Measurements from ENCODE around the gene NT5M. TPM values are rescaled to one million over a fixed set of nuclear protein-coding genes. Genes with fewer than 3 reads are reported as not detected.

The NT5M gene
- total RNA-seq, 2 experiments from 2014 or later, result 1.8 to 2.9 TPM

GRCh38 chr17:17343160-17343735, 40.1 kb downstream of the NT5M start:
- Mint-ChIP-seq H3K4me1 (ENCODE audit: low read depth) (no peaks in the 10 kb centered on the region), H3K27me3 (no peaks in the 10 kb centered on the region), H3K9me3 (no peaks in the 10 kb centered on the region), H3K36me3 (ENCODE audit: low read depth) (no peaks in the 10 kb centered on the region), H3K27ac (no peak overlapping the region), H3K4me3 (no peak overlapping the region)
- intact Hi-C loops (cut with DNase I, micrococcal nuclease), result no loop called here
- no peak for TF ChIP-seq CTCF (IDR thresholded peaks at IDR 0.05)
- H3K27ac ChIP-seq (ENCODE audit: low read depth in 1 of 2, low read length in 2 of 2), result no peak overlapping the region
- no peak overlapping the region for H3K4me3 ChIP-seq (ENCODE audit: low read length)
- CTCF ChIA-PET, result no interaction called here
- no peaks in the 10 kb centered on the region for H3K36me3 ChIP-seq (ENCODE audit: insufficient read depth, low read length)
- POLR2A ChIA-PET, result no interaction called here
- ATAC-seq (ENCODE audit: poor library complexity), result no peak
- H3K27me3 ChIP-seq (ENCODE audit: control insufficient read depth in 1 of 2, insufficient read depth in 2 of 2, low read length in 2 of 2), result no peaks in the 10 kb centered on the region
- no peaks in the 10 kb centered on the region for H3K9me3 ChIP-seq (ENCODE audit: control insufficient read depth in 1 of 2, insufficient read depth in 1 of 2, low read length in 2 of 2)
- H3K4me1 ChIP-seq (ENCODE audit: insufficient read depth, low read length), result no peaks in the 10 kb centered on the region
- peak in 1 of 14 experiments; percentile 16 for DNase-seq

GRCh38 chr17:17343896-17344506, 40.8 kb downstream of the NT5M start:
- Histone ChIP-seq H3K9me3 (ENCODE audit: control insufficient read depth in 1 of 2, insufficient read depth in 1 of 2, low read length in 2 of 2) (no peaks in the 10 kb centered on the region), H3K27ac (ENCODE audit: low read depth in 1 of 2, low read length in 2 of 2) (no peak overlapping the region), H3K4me3 (ENCODE audit: low read length) (no peak overlapping the region), H3K4me1 (ENCODE audit: insufficient read depth, low read length) (no peaks in the 10 kb centered on the region), H3K27me3 (ENCODE audit: control insufficient read depth in 1 of 2, insufficient read depth in 2 of 2, low read length in 2 of 2) (no peaks in the 10 kb centered on the region), H3K36me3 (ENCODE audit: insufficient read depth, low read length) (no peaks in the 10 kb centered on the region)
- H3K4me3 Mint-ChIP-seq, result no peak overlapping the region
- ATAC-seq (ENCODE audit: poor library complexity) (no peak), DNase-seq (peak in 1 of 14 experiments; percentile 21)
- TF ChIP-seq CTCF (IDR thresholded peaks at IDR 0.05), result no peak
- CTCF ChIA-PET, result no interaction called here
- intact Hi-C loops (cut with DNase I, micrococcal nuclease), result no loop called here
- H3K27me3 Mint-ChIP-seq, result no peaks in the 10 kb centered on the region
- no peaks in the 10 kb centered on the region for H3K4me1 Mint-ChIP-seq (ENCODE audit: low read depth)
- no peaks in the 10 kb centered on the region for H3K9me3 Mint-ChIP-seq
- POLR2A ChIA-PET, result no interaction called here
- H3K36me3 Mint-ChIP-seq (ENCODE audit: low read depth), result no peaks in the 10 kb centered on the region
- H3K27ac Mint-ChIP-seq, result no peak overlapping the region

- ChIA-PET POLR2A (no interaction called here), CTCF (no interaction called here)
- Mint-ChIP-seq H3K9me3 (no peaks in the 10 kb centered on the region), H3K27ac (no peak overlapping the region), H3K36me3 (ENCODE audit: low read depth) (no peaks in the 10 kb centered on the region), H3K4me1 (ENCODE audit: low read depth) (no peaks in the 10 kb centered on the region), H3K4me3 (no peak overlapping the region), H3K27me3 (no peaks in the 10 kb centered on the region)
- Histone ChIP-seq H3K4me1 (ENCODE audit: insufficient read depth, low read length) (no peaks in the 10 kb centered on the region), H3K9me3 (ENCODE audit: control insufficient read depth in 1 of 2, insufficient read depth in 1 of 2, low read length in 2 of 2) (no peaks in the 10 kb centered on the region), H3K36me3 (ENCODE audit: insufficient read depth, low read length) (no peaks in the 10 kb centered on the region), H3K27ac (ENCODE audit: low read depth in 1 of 2, low read length in 2 of 2) (no peak overlapping the region), H3K27me3 (ENCODE audit: control insufficient read depth in 1 of 2, insufficient read depth in 2 of 2, low read length in 2 of 2) (no peaks in the 10 kb centered on the region), H3K4me3 (ENCODE audit: low read length) (no peak overlapping the region)
- no peak for ATAC-seq (ENCODE audit: poor library complexity)
- no peak for TF ChIP-seq CTCF (IDR thresholded peaks at IDR 0.05)
- peak in 1 of 14 experiments; percentile 19 for DNase-seq
- intact Hi-C loops (cut with DNase I, micrococcal nuclease), result no loop called here
Observed at GRCh38 chr17:17344507-17345293, 41.5 kb downstream of the NT5M start.

All from CD4-positive, alpha-beta T cell (primary cell).